ENCODE data around the gene OSBPL3.

DNA sequence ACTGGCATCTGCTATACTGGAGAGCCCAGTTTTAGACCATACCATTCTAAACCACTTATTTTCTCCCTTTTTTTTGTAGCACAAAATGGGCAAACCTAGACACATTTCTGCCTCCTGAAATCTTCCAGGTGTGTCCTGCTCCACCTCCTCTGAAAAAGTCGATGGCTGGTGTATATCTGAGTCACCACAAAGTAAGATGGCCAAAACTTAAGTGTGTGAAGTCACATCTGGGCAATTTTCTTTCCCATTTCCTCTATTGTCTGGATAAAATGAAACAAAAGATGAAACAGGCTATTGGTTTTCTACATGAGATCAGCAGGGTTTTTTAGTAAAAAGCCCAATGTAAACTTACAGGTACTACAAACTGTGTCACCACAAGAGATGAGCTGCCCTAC is 65.5 kb downstream of the OSBPL3 start:
- TF ChIP-seq, protein P1, sequence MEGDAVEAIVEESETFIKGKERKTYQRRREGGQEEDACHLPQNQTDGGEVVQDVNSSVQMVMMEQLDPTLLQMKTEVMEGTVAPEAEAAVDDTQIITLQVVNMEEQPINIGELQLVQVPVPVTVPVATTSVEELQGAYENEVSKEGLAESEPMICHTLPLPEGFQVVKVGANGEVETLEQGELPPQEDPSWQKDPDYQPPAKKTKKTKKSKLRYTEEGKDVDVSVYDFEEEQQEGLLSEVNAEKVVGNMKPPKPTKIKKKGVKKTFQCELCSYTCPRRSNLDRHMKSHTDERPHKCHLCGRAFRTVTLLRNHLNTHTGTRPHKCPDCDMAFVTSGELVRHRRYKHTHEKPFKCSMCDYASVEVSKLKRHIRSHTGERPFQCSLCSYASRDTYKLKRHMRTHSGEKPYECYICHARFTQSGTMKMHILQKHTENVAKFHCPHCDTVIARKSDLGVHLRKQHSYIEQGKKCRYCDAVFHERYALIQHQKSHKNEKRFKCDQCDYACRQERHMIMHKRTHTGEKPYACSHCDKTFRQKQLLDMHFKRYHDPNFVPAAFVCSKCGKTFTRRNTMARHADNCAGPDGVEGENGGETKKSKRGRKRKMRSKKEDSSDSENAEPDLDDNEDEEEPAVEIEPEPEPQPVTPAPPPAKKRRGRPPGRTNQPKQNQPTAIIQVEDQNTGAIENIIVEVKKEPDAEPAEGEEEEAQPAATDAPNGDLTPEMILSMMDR (IDR thresholded peaks at IDR 0.05): no peak
- TF ChIP-seq EZH2phosphoT487 (IDR thresholded peaks at IDR 0.05): no peak
- TF ChIP-seq EZH2 (IDR thresholded peaks at IDR 0.05): no peak

Measured in neural progenitor cell (in vitro differentiated cells).